Measurements from ENCODE around the gene HMCES.

HMCES gene

DNA sequence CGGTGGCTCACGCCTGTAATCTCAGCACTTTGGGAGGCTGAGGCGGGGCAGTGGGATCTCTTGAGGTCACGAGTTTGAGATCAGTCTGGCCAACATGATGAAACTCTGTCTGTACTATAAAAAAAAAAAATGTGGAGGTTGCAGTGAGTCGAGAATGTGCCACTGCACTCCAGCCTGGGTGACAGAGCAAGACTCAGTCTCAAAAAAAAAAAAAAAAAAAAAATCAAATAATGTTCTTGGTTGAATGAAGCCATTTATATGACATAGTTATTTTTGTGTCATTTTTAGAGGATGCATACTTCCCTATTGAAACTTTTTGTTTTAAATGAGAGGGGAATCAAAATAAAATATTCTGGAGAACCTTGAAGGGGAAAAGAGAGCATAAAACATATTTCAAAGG lies 3.1 kb downstream of the HMCES start:
- no peak overlapping the region for H3K9ac ChIP-seq (ENCODE audit: low read depth, low read length, poor library complexity)
- H2BK120ac ChIP-seq (ENCODE audit: low read depth, low read length) = no peak overlapping the region
- H4K91ac ChIP-seq (ENCODE audit: low read depth, low read length, poor library complexity) = no peak overlapping the region
- H3K36me3 ChIP-seq (replicated peaks in 1 of 2; ENCODE audit: control insufficient read depth in 2 of 2, insufficient read depth in 2 of 2, low read length in 2 of 2) = peaks cover 10 to 62% of the 10 kb centered on the region in 2 donors
- H4K8ac ChIP-seq (ENCODE audit: low read depth, low read length) = no peak overlapping the region
- H2BK5ac ChIP-seq (ENCODE audit: low read length) = no peak overlapping the region
- H3K4me3 ChIP-seq (ENCODE audit: low read length in 2 of 2) = no peak overlapping the region
- WGBS, 2 donors (ENCODE audit: extremely low coverage in 2 of 2, insufficient read length in 2 of 2, insufficient replicate concordance in 1 of 2) = no CpG with 5 or more reads among the region's 5 CpGs
- peaks cover 2% of the 10 kb centered on the region for H3K79me1 ChIP-seq (ENCODE audit: low read depth, low read length)
- H3K4me2 ChIP-seq (ENCODE audit: insufficient read depth, low read length, poor library complexity, severe bottlenecking) = no peak overlapping the region
- H3K23ac ChIP-seq (ENCODE audit: low read depth, low read length, poor library complexity) = no peak overlapping the region
- peaks cover 7% of the 10 kb centered on the region in 2 donors for H3K4me1 ChIP-seq (ENCODE audit: control insufficient read depth in 2 of 2, insufficient read depth in 1 of 2, low read depth in 1 of 2, low read length in 2 of 2)
- no peak overlapping the region for H2AFZ ChIP-seq (ENCODE audit: low read length)
- H3K14ac ChIP-seq (ENCODE audit: low read length) = no peak overlapping the region
- no peak overlapping the region for H3K18ac ChIP-seq (ENCODE audit: low read length)
- no peak overlapping the region for H3K4ac ChIP-seq (ENCODE audit: low read length)
- H2BK15ac ChIP-seq (ENCODE audit: low read length) = no peak overlapping the region
- no peak overlapping the region for H2AK5ac ChIP-seq (ENCODE audit: low read depth, low read length)
- H3K27ac ChIP-seq (replicated peaks; ENCODE audit: low read length) = no peak overlapping the region
- DNase-seq (ENCODE audit: low spot score) = no peak
- H3K9me3 ChIP-seq (replicated peaks in 1 of 2; ENCODE audit: control insufficient read depth in 2 of 2, insufficient read depth in 1 of 2, low read depth in 1 of 2, low read length in 2 of 2) = no peaks in the 10 kb centered on the region
- H2BK12ac ChIP-seq (ENCODE audit: low read length) = no peak overlapping the region
- no peaks in the 10 kb centered on the region for H3K27me3 ChIP-seq (ENCODE audit: control insufficient read depth in 3 of 3, insufficient read depth in 3 of 3, low read depth in 1 of 3, low read length in 3 of 3)

DNA sequence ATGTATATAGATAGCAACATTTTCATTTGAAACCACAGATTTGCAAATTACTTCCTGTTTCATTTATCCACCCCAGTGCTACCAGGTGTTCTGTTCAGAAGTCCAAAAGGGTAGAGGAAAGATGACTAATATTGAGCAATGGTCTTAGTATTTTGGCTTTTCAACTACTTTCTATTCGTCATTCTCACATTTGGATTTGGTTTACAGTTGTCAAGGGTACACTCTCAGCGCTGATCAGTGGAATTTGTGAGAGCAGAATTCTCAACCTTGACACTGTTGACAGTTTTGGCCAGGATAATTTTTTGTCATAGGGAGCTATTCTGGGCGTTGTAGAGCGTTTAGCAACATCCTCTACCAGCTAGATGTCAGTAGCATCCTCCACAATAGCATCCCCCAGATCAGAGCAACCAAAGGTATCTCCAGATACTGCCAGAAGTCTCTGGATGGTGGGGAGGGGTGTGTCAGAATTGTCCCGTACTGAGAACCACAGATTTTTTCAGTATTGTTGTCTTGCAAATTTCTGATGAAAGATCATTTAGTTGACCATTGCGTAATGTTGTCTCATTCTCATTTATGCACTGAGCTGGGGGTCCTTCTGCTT lies 4.2 kb downstream of the HMCES start:
- Histone ChIP-seq H3K18ac (ENCODE audit: low read length) (no peak overlapping the region), H3K4me1 (ENCODE audit: control insufficient read depth in 2 of 2, insufficient read depth in 1 of 2, low read depth in 1 of 2, low read length in 2 of 2) (peaks cover 5 to 6% of the 10 kb centered on the region in 2 donors), H3K9me3 (replicated peaks in 1 of 2; ENCODE audit: control insufficient read depth in 2 of 2, insufficient read depth in 1 of 2, low read depth in 1 of 2, low read length in 2 of 2) (no peaks in the 10 kb centered on the region), H2BK120ac (ENCODE audit: low read depth, low read length) (no peak overlapping the region), H2BK5ac (ENCODE audit: low read length) (no peak overlapping the region), H2BK12ac (ENCODE audit: low read length) (no peak overlapping the region), H2AFZ (ENCODE audit: low read length) (no peak overlapping the region), H3K9ac (ENCODE audit: low read depth, low read length, poor library complexity) (no peak overlapping the region), H3K23ac (ENCODE audit: low read depth, low read length, poor library complexity) (no peak overlapping the region), H3K79me1 (ENCODE audit: low read depth, low read length) (peaks cover 2% of the 10 kb centered on the region), H3K36me3 (replicated peaks in 1 of 2; ENCODE audit: control insufficient read depth in 2 of 2, insufficient read depth in 2 of 2, low read length in 2 of 2) (peaks cover 10 to 62% of the 10 kb centered on the region in 2 donors), H2BK15ac (ENCODE audit: low read length) (no peak overlapping the region), H3K27me3 (ENCODE audit: control insufficient read depth in 3 of 3, insufficient read depth in 3 of 3, low read depth in 1 of 3, low read length in 3 of 3) (no peaks in the 10 kb centered on the region), H3K27ac (replicated peaks; ENCODE audit: low read length) (no peak overlapping the region), H3K4ac (ENCODE audit: low read length) (no peak overlapping the region), H3K4me2 (ENCODE audit: insufficient read depth, low read length, poor library complexity, severe bottlenecking) (no peak overlapping the region), H3K14ac (ENCODE audit: low read length) (no peak overlapping the region), H4K8ac (ENCODE audit: low read depth, low read length) (no peak overlapping the region), H2AK5ac (ENCODE audit: low read depth, low read length) (no peak overlapping the region), H4K91ac (ENCODE audit: low read depth, low read length, poor library complexity) (no peak overlapping the region), H3K4me3 (ENCODE audit: low read length in 2 of 2) (no peak overlapping the region)
- WGBS, 2 donors (ENCODE audit: extremely low coverage in 2 of 2, insufficient read length in 2 of 2, insufficient replicate concordance in 1 of 2) = no CpG with 5 or more reads among the region's 6 CpGs
- DNase-seq (ENCODE audit: low spot score) = no peak

DNA sequence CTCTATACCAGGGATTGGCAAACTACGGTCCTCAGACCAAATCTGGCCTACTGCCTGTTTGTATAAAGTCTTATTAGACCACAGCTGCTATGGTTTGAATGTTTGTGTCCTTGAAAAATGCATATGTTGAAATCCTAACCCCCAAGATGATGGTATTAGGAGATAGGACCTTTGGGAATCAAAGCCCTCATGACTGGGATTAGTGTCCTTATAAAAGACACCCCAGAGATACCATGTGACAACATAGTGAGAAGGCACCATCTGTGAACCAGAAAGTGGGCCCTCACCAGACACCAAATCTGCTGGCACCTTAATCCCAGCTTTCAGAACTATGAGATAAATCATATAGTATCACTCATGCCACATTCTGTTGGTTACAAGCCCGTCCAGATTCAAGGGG lies 7.4 kb downstream of the HMCES start:
- H3K14ac ChIP-seq (ENCODE audit: low read length) = no peak overlapping the region
- WGBS, 2 donors (ENCODE audit: extremely low coverage in 2 of 2, insufficient read length in 2 of 2, insufficient replicate concordance in 1 of 2) = no CpG with 5 or more reads among the region's 2 CpGs
- no peak overlapping the region for H2AFZ ChIP-seq (ENCODE audit: low read length)
- H3K9me3 ChIP-seq (replicated peaks in 1 of 2; ENCODE audit: control insufficient read depth in 2 of 2, insufficient read depth in 1 of 2, low read depth in 1 of 2, low read length in 2 of 2) = no peaks in the 10 kb centered on the region
- no peak overlapping the region for H2AK5ac ChIP-seq (ENCODE audit: low read depth, low read length)
- no peak overlapping the region for H4K91ac ChIP-seq (ENCODE audit: low read depth, low read length, poor library complexity)
- H3K4me1 ChIP-seq (ENCODE audit: control insufficient read depth in 2 of 2, insufficient read depth in 1 of 2, low read depth in 1 of 2, low read length in 2 of 2) = no peaks in the 10 kb centered on the region
- no peak overlapping the region for H3K9ac ChIP-seq (ENCODE audit: low read depth, low read length, poor library complexity)
- no peak for DNase-seq (ENCODE audit: low spot score)
- no peak overlapping the region for H2BK12ac ChIP-seq (ENCODE audit: low read length)
- no peak overlapping the region for H3K4ac ChIP-seq (ENCODE audit: low read length)
- no peak overlapping the region for H3K4me2 ChIP-seq (ENCODE audit: insufficient read depth, low read length, poor library complexity, severe bottlenecking)
- no peak overlapping the region for H2BK120ac ChIP-seq (ENCODE audit: low read depth, low read length)
- no peak overlapping the region for H3K18ac ChIP-seq (ENCODE audit: low read length)
- no peak overlapping the region for H4K8ac ChIP-seq (ENCODE audit: low read depth, low read length)
- no peak overlapping the region for H3K4me3 ChIP-seq (ENCODE audit: low read length in 2 of 2)
- peaks cover 20 to 81% of the 10 kb centered on the region in 2 donors for H3K36me3 ChIP-seq (replicated peaks in 1 of 2; ENCODE audit: control insufficient read depth in 2 of 2, insufficient read depth in 2 of 2, low read length in 2 of 2)
- no peak overlapping the region for H2BK15ac ChIP-seq (ENCODE audit: low read length)
- H3K27ac ChIP-seq (replicated peaks; ENCODE audit: low read length) = no peak overlapping the region
- no peaks in the 10 kb centered on the region for H3K79me1 ChIP-seq (ENCODE audit: low read depth, low read length)
- no peak overlapping the region for H2BK5ac ChIP-seq (ENCODE audit: low read length)
- H3K27me3 ChIP-seq (ENCODE audit: control insufficient read depth in 3 of 3, insufficient read depth in 3 of 3, low read depth in 1 of 3, low read length in 3 of 3) = no peaks in the 10 kb centered on the region
- no peak overlapping the region for H3K23ac ChIP-seq (ENCODE audit: low read depth, low read length, poor library complexity)

DNA sequence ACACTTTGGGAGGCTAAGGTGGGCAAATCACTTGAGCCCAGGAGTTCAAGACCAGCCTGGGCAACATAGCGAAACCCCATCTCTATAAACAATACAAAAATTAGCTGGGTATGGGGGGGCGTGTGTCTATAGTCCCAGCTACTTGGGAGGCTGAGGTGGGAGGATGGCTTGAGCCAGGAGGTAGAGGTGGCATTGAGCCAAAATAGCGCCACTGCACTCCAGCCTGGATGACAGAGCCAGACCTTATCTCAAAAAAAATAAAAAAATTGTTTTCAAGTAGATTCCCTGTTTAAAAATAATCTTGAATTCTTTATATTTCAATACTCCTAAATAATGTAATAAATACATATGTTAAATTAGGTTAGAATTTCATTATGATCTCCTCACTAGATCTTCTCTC lies 9.8 kb downstream of the HMCES start:
- Histone ChIP-seq H3K4me2 (ENCODE audit: insufficient read depth, low read length, poor library complexity, severe bottlenecking) (no peak overlapping the region), H4K91ac (ENCODE audit: low read depth, low read length, poor library complexity) (no peak overlapping the region), H3K4me3 (ENCODE audit: low read length in 2 of 2) (no peak overlapping the region), H3K27me3 (ENCODE audit: control insufficient read depth in 3 of 3, insufficient read depth in 3 of 3, low read depth in 1 of 3, low read length in 3 of 3) (no peaks in the 10 kb centered on the region), H2AK5ac (ENCODE audit: low read depth, low read length) (no peak overlapping the region), H2BK120ac (ENCODE audit: low read depth, low read length) (no peak overlapping the region), H3K9me3 (replicated peaks in 1 of 2; ENCODE audit: control insufficient read depth in 2 of 2, insufficient read depth in 1 of 2, low read depth in 1 of 2, low read length in 2 of 2) (no peaks in the 10 kb centered on the region), H3K27ac (replicated peaks; ENCODE audit: low read length) (no peak overlapping the region), H3K23ac (ENCODE audit: low read depth, low read length, poor library complexity) (no peak overlapping the region), H3K9ac (ENCODE audit: low read depth, low read length, poor library complexity) (no peak overlapping the region), H2AFZ (ENCODE audit: low read length) (no peak overlapping the region), H3K79me1 (ENCODE audit: low read depth, low read length) (no peaks in the 10 kb centered on the region), H3K36me3 (replicated peaks in 1 of 2; ENCODE audit: control insufficient read depth in 2 of 2, insufficient read depth in 2 of 2, low read length in 2 of 2) (peaks cover 20 to 81% of the 10 kb centered on the region in 2 donors), H4K8ac (ENCODE audit: low read depth, low read length) (no peak overlapping the region), H3K14ac (ENCODE audit: low read length) (no peak overlapping the region), H2BK5ac (ENCODE audit: low read length) (no peak overlapping the region), H3K4me1 (ENCODE audit: control insufficient read depth in 2 of 2, insufficient read depth in 1 of 2, low read depth in 1 of 2, low read length in 2 of 2) (no peaks in the 10 kb centered on the region), H3K18ac (ENCODE audit: low read length) (no peak overlapping the region), H2BK15ac (ENCODE audit: low read length) (no peak overlapping the region), H3K4ac (ENCODE audit: low read length) (no peak overlapping the region), H2BK12ac (ENCODE audit: low read length) (no peak overlapping the region)
- DNase-seq (ENCODE audit: low spot score) = no peak
- no CpG with 5 or more reads among the region's 3 CpGs for WGBS, 2 donors (ENCODE audit: extremely low coverage in 2 of 2, insufficient read length in 2 of 2, insufficient replicate concordance in 1 of 2)
